ENCODE measurements around the gene PLCD3. TPM values are rescaled to one million over a fixed set of nuclear protein-coding genes. Genes with fewer than 3 reads are reported as not detected.

The PLCD3 gene
- polyA plus RNA-seq, 1 donor (not counting 4 experiments of a cell fraction or from before 2014, with no cell fraction given): 53.3 TPM

- DNase-seq (ENCODE audit: low read depth, low spot score) (no peak), FAIRE-seq (no peak)
- Histone ChIP-seq H3K9me1 (ENCODE audit: control insufficient read depth, extremely low read depth, insufficient read depth, low read length) (no peaks in the 10 kb centered on the region), H3K79me2 (ENCODE audit: control insufficient read depth, insufficient read depth, low read length) (peaks cover 3% of the 10 kb centered on the region), H3K9me3 (ENCODE audit: control insufficient read depth, low read depth, low read length) (no peaks in the 10 kb centered on the region), H4K20me1 (ENCODE audit: control insufficient read depth, extremely low read depth, insufficient read depth, low read length) (no peaks in the 10 kb centered on the region), H3K4me2 (ENCODE audit: control insufficient read depth, extremely low read depth, insufficient read depth, low read depth, low read length) (no peak overlapping the region), H3K27me3 (ENCODE audit: control insufficient read depth, extremely low read depth, insufficient read depth, low read length) (no peaks in the 10 kb centered on the region), H3K9ac (ENCODE audit: control insufficient read depth, extremely low read depth, insufficient read depth, low read length) (no peak overlapping the region), H3K4me1 (ENCODE audit: control insufficient read depth, extremely low read depth, insufficient read depth, low read length) (no peaks in the 10 kb centered on the region), H3K4me3 (ENCODE audit: control insufficient read depth in 2 of 3, extremely low read depth in 1 of 3, insufficient read depth in 2 of 3, low read depth in 1 of 3, low read length in 3 of 3) (no peak overlapping the region), H3K27ac (ENCODE audit: control insufficient read depth, insufficient read depth, low read length) (no peak overlapping the region), H3K36me3 (ENCODE audit: control insufficient read depth in 2 of 2, extremely low read depth in 1 of 2, insufficient read depth in 2 of 2, low read length in 2 of 2) (peaks cover 15 to 32% of the 10 kb centered on the region in 2 experiments), H2AFZ (ENCODE audit: control insufficient read depth, low read length) (no peak overlapping the region)
- dilution Hi-C loops (cut with MboI; ENCODE audit: extremely low pct_ligation_motif_present, low sequenced_read_pairs): no loop called here
- TF ChIP-seq CTCF (optimal IDR thresholded peaks at IDR 0.05 in 1 of 3, IDR thresholded peaks at IDR 0.05 in 1 of 3, conservative IDR thresholded peaks at IDR 0.05 in 1 of 3; ENCODE audit: extremely low read depth in 1 of 3, insufficient read depth in 2 of 3, low read length in 3 of 3) (no peak), EZH2 (IDR thresholded peaks at IDR 0.05; ENCODE audit: low read length) (no peak)
Observed at GRCh38 chr17:45116434-45117016, 15.8 kb downstream of the PLCD3 start.

- Histone ChIP-seq H3K9ac (ENCODE audit: control insufficient read depth, extremely low read depth, insufficient read depth, low read length) (no peak overlapping the region), H3K36me3 (ENCODE audit: control insufficient read depth in 2 of 2, extremely low read depth in 1 of 2, insufficient read depth in 2 of 2, low read length in 2 of 2) (peaks cover 15 to 32% of the 10 kb centered on the region in 2 experiments), H3K27ac (ENCODE audit: control insufficient read depth, insufficient read depth, low read length) (no peak overlapping the region), H4K20me1 (ENCODE audit: control insufficient read depth, extremely low read depth, insufficient read depth, low read length) (no peaks in the 10 kb centered on the region), H3K9me3 (ENCODE audit: control insufficient read depth, low read depth, low read length) (no peaks in the 10 kb centered on the region), H2AFZ (ENCODE audit: control insufficient read depth, low read length) (no peak overlapping the region), H3K79me2 (ENCODE audit: control insufficient read depth, insufficient read depth, low read length) (no peaks in the 10 kb centered on the region), H3K4me1 (ENCODE audit: control insufficient read depth, extremely low read depth, insufficient read depth, low read length) (no peaks in the 10 kb centered on the region), H3K27me3 (ENCODE audit: control insufficient read depth, extremely low read depth, insufficient read depth, low read length) (no peaks in the 10 kb centered on the region), H3K4me2 (ENCODE audit: control insufficient read depth, extremely low read depth, insufficient read depth, low read depth, low read length) (no peak overlapping the region), H3K9me1 (ENCODE audit: control insufficient read depth, extremely low read depth, insufficient read depth, low read length) (no peaks in the 10 kb centered on the region), H3K4me3 (ENCODE audit: control insufficient read depth in 2 of 3, extremely low read depth in 1 of 3, insufficient read depth in 2 of 3, low read depth in 1 of 3, low read length in 3 of 3) (no peak overlapping the region)
- FAIRE-seq (no peak), DNase-seq (ENCODE audit: low read depth, low spot score) (no peak)
- TF ChIP-seq CTCF (optimal IDR thresholded peaks at IDR 0.05 in 1 of 3, IDR thresholded peaks at IDR 0.05 in 1 of 3, conservative IDR thresholded peaks at IDR 0.05 in 1 of 3; ENCODE audit: extremely low read depth in 1 of 3, insufficient read depth in 2 of 3, low read length in 3 of 3): no peak
- TF ChIP-seq EZH2 (IDR thresholded peaks at IDR 0.05; ENCODE audit: low read length): no peak
- dilution Hi-C loops (cut with MboI; ENCODE audit: extremely low pct_ligation_motif_present, low sequenced_read_pairs): no loop called here
Observed at GRCh38 chr17:45115871-45116270, 16.4 kb downstream of the PLCD3 start.
